Urinary bladder (tissue), 4 donors: ENCODE results near the gene PLXNA1. TPM values are rescaled to one million over a fixed set of nuclear protein-coding genes. Genes with fewer than 3 reads are reported as not detected.
A peak's percentile ranks its signal among the peaks of the same experiment; 100 is the strongest.

Source experiments
- DNase-seq: peaks from one replicate; pipeline ENCODE4 v3.0.0-alpha.2; 2015; ENCODE audit errors: extremely low spot score
- H3K27ac ChIP-seq: one replicate; pipeline ENCODE4 v1.5.1; 2013; ENCODE audit warnings: low read depth, mild to moderate bottlenecking, moderate library complexity
- H3K36me3 ChIP-seq: one replicate; pipeline ENCODE4 v1.6.1; 2013; ENCODE audit warnings: mild to moderate bottlenecking, moderate library complexity; ENCODE audit not compliant: insufficient read depth
- H3K4me1 ChIP-seq: one replicate; pipeline ENCODE4 v1.6.1; 2013; ENCODE audit warnings: mild to moderate bottlenecking, moderate library complexity; ENCODE audit not compliant: insufficient read depth
- H3K4me3 ChIP-seq: one replicate; pipeline ENCODE4 v1.5.1; 2013; ENCODE audit warnings: low read depth, low read length
- WGBS: extraction: QIAGEN DNeasy Blood & Tissue Kit; methylation state at CpG from one replicate; pipeline ENCODE4 v1.1.7; 2013; 5-methylcytosine and 5-hydroxymethylcytosine counted together
- polyA plus RNA-seq: library from polyadenylated mRNA; stranded (reverse); fragments of 200-250 nt; gene quantifications from one replicate; pipeline ENCODE4 v1.2.3, GENCODE V29; 2013
- total RNA-seq: library from RNA; depleted of rRNA; stranded (reverse); fragments of >200 nt; gene quantifications from one replicate; pipeline ENCODE4 v1.2.3, GENCODE V29; 2014
- donor health status: healthy with polysubstance abuse.
- donor health status: healthy.

The PLXNA1 gene
- total and polyA plus RNA-seq, 2 donors, result 15.9 to 25.8 TPM

DNA sequence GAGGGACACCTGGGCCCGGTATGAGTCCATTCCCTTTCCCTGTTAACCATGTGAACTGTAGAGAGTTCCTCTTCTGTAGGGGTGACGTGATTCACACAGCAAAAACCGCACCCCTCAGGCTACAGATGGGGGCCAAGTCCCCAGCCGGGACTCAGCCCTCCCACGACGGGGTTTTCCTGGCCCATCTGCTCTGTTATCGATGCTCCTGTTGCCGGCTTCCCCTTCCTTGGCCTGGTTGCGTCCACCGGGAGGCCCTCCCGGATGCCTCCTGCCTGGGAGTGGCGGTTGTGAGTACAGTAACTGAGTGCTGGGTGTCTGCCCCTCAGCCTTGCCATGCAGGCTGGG, 817 bp upstream of the PLXNA1 start:
- Histone ChIP-seq H3K4me3 (no peak overlapping the region), H3K36me3 (no peaks in the 10 kb centered on the region), H3K27ac (no peak overlapping the region), H3K4me1 (no peaks in the 10 kb centered on the region)
- WGBS, result 7% methylated on average over 12 of the region's 12 CpGs
- DNase-seq, result no peak

DNA sequence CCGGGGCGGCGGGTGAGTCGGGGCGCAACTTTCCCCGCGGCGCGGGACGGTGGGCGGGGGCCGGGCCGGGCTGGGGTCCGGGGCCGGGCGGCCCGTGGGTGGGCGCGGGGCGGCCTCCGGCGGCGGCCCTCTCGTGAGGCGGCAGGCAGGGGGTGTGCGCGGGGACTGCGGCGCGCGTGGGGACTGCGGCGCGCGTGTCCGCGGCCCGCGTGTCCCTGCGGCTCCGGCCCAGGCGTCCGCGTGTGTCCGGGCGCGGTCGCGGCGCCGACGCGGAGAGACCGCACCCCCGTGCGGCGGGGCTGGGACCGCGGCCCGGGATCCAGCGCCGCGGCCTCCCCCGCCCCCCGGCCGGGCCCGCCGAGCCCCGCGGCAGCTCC, 349 bp downstream of the PLXNA1 start:
- Histone ChIP-seq H3K4me3 (peak overlapping the region; percentile 84), H3K27ac (no peak overlapping the region), H3K4me1 (no peaks in the 10 kb centered on the region), H3K36me3 (no peaks in the 10 kb centered on the region)
- WGBS, result under 1% methylated on average over 70 of the region's 70 CpGs
- DNase-seq, result no peak

DNA sequence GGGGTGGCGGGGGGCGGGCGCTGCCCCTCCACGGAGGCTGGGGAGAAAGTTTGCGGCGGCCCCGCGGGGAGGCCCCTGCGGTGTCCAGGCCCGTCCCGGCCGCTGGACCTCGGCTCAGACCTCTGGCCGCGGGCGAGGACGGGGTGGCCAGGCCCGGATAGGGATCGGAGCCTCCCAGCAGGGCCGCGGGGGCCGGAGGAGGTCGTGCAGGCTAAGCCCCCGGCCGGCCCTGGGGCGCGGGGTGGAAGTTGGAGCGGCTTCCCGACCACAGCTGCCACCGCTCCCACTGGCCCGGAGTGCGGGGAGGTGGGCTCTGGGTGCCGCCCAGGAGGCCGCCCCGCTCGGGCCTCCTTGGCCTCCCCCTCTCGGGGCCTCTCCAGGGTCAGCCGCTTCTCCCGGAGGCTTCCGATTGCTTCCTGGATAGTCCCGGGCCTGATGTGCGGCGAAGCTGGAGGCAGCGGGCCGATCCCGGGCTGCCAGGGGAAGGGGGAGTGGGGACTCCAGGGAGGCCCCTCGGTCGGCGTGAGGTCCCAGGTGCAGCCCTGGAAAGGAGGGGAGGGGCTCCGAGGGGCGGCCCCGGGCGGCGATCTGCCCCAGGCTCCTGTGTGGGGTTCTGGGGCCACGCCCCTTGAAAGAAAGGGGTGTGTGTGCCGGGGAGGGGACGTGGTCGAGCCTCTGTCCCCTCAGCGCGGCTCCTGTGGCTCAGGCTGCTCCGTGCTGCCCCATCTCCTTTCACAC, 907 bp downstream of the PLXNA1 start:
- Histone ChIP-seq H3K27ac (no peak overlapping the region), H3K4me1 (no peaks in the 10 kb centered on the region), H3K4me3 (peak overlapping the region; percentile 84), H3K36me3 (no peaks in the 10 kb centered on the region)
- DNase-seq, result no peak
- WGBS, result under 1% methylated on average over 61 of the region's 61 CpGs

DNA sequence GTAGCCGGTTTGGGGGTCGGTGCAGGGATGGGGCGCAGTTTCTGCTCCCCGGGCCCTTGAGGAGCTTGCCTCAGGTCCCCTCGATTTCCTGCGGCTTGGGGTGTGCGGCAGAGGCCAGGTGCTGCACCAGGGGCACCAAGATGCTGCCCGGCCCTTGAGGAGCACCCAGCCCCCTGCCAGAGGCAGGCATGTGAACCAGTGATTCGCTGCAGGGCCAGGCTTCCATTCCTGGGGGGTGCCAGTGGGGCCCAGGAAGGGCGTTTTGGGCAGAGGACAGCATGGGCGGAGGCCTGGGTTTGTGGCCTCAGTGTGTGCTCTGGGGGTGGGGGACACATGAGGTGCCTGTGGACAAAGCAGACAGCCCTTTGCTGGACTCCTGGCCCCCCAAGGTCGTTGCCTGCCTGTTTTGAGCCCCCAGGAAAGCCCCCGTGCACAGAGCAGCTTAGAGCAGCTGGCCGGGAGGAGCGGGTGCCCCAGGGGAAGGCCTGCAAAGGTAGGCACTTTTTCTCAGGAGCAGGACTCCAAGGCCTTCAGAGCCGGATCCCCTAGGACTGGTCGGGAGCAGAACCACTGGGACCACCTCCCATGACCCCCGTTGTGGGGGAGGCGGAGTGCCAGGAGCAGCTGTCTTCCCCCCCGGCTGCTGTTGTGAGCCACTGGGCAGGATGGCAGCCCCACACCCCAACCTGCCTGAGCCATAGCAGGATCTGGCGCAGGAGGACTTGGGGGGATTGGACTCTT, 1.6 kb downstream of the PLXNA1 start:
- Histone ChIP-seq H3K27ac (no peak overlapping the region), H3K4me3 (peak overlapping the region; percentile 84), H3K36me3 (no peaks in the 10 kb centered on the region), H3K4me1 (no peaks in the 10 kb centered on the region)
- no peak for DNase-seq
- WGBS, result 55% methylated on average over 21 of the region's 21 CpGs

DNA sequence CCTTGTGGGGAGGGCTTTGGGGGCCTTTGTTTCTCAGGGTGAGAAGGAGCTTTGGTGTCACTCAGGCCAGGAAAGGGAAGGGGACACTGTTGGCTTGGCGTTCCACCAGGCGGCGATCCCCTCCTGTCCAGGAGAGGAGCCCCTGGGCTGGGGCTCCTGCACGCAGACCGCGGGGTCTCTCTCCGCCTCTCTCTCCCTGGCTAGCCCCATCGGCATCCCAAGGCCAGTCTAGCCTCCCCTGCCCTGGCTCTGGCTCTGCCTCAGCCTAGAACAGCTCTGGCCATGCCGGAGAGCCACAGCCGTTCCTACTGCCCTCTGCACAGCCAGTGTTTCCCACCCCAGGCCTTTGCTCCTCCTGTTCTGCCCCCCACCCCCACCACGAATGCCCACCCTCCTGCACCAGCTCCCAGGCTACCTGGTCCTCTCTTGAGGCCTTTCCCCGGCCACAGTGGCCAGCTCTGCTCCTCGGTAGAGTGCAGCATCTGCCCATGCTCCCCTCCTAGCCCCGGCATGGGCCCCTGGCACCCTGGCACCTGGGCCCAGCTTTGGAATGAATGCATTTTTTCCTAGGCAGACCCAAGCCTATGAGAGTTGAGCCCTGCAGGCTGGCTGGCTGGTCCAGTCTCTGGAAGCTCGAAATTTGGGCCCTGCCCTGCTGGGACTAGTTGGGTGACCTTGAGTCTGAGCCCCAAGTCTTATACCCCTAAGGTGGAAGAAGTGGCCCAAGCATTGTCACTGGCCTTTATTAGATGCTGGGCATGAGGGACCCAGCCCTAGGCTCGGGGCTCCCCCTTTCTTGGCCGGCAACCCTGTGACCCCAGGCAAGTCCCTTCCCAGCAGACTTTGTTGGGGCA, 2.4 kb downstream of the PLXNA1 start:
- WGBS, result 85% methylated on average over 17 of the region's 17 CpGs
- Histone ChIP-seq H3K4me3 (no peak overlapping the region), H3K4me1 (no peaks in the 10 kb centered on the region), H3K27ac (no peak overlapping the region), H3K36me3 (no peaks in the 10 kb centered on the region)
- DNase-seq, result no peak

DNA sequence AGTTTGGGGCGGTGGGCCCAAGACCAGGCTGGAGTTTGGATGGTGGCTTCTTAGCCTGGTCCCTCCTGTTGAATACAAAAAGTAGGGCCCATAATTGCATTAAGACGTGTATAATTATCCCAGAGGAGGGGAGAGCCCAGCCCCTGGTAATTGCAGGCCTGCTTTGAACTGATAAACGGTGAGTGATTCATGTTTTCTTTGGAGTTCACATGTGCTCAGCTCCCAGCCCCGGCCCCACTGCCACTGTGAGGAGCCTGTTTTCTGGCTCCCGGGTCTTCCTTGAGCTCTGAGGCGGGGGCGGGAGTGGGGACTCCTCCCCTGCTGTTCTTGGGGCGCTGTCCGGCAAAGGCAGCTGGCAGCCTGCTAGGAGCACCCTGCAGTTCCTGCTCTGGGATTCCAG, 3.1 kb downstream of the PLXNA1 start:
- Histone ChIP-seq H3K4me3 (no peak overlapping the region), H3K27ac (no peak overlapping the region), H3K4me1 (no peaks in the 10 kb centered on the region), H3K36me3 (no peaks in the 10 kb centered on the region)
- WGBS, result 68% methylated on average over 9 of the region's 9 CpGs
- DNase-seq, result no peak

DNA sequence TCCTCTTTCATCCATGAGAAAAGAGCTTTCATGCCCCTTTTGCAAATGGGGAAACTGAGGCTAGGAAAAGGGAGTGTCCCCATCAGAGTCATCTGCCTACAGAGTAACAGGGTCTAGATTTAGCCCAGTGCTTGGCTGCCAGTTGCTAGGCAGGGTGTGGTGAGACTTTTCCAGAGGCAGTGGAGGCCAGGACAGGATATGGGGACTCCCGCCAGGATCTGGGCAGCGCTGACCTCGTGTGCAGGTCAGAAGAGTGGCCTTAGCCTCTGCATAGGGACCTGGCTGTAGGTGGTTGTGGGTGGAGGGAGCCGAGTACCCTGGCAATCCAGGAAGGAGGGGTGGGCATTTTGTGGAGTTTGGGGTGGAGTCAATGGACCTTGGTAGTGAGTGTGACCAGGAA, 4.2 kb downstream of the PLXNA1 start:
- 73% methylated on average over 4 of the region's 4 CpGs for WGBS
- no peaks in the 10 kb centered on the region for H3K4me1 ChIP-seq
- H3K4me3 ChIP-seq, result no peak overlapping the region
- H3K36me3 ChIP-seq, result no peaks in the 10 kb centered on the region
- no peak overlapping the region for H3K27ac ChIP-seq
- DNase-seq, result no peak

DNA sequence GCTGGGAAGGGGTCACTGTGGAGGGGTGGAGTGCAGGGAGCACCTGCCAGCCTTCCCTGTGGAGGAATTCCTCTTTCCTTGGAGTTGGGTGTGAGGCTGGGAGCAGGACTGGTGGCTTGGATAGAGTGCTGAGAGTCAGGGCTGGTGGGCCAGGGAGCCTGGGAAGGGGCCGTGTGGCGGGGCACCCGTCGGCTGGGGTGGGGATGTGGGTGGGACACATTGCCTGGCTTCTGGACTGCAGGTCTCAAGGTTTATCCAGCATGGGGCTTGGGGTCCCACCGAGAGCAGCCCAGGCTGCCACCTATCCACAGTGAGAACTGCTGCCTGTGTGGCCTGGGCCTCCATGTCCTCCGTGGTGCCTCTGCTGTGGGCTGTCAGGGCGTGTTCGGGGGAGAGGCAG, 4.7 kb downstream of the PLXNA1 start:
- no peak overlapping the region for H3K27ac ChIP-seq
- WGBS, result 90% methylated on average over 8 of the region's 8 CpGs
- H3K4me3 ChIP-seq, result no peak overlapping the region
- no peaks in the 10 kb centered on the region for H3K4me1 ChIP-seq
- no peak for DNase-seq
- H3K36me3 ChIP-seq, result no peaks in the 10 kb centered on the region

DNA sequence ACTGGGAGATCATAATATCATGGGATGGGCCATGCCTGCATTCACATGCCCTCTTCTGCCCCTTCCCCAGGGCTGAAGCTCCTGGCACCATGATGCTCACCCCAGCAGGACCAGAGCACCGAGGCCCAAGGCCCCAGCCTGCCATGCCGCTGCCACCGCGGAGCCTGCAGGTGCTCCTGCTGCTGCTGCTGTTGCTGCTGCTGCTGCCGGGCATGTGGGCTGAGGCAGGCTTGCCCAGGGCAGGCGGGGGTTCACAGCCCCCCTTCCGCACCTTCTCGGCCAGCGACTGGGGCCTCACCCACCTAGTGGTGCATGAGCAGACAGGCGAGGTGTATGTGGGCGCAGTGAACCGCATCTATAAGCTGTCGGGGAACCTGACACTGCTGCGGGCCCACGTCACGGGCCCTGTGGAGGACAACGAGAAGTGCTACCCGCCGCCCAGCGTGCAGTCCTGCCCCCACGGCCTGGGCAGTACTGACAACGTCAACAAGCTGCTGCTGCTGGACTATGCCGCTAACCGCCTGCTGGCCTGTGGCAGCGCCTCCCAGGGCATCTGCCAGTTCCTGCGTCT, 5.6 kb downstream of the PLXNA1 start:
- WGBS, result 93% methylated on average over 26 of the region's 26 CpGs
- H3K4me1 ChIP-seq, result no peaks in the 10 kb centered on the region

DNA sequence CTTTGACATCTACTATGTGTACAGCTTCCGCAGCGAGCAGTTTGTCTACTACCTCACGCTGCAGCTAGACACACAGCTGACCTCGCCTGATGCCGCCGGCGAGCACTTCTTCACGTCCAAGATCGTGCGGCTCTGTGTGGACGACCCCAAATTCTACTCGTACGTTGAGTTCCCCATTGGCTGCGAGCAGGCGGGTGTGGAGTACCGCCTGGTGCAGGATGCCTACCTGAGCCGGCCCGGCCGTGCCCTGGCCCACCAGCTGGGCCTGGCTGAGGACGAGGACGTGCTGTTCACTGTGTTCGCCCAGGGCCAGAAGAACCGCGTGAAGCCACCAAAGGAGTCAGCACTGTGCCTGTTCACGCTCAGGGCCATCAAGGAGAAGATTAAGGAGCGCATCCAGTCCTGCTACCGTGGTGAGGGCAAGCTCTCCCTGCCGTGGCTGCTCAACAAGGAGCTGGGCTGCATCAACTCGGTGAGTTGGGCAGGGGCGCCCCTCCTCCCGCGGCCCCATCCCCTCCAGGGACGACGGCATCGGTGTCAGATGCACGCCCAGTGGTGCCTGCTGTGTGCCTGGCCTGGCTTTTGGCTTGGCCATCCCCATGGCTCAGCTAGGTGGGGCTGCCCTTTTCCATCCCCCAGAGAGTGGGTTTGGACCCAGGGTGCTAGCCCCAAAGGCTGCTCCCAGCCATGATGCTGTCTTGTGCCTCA, 6.6 kb downstream of the PLXNA1 start:
- WGBS, result 90% methylated on average over 36 of the region's 36 CpGs
- no peaks in the 10 kb centered on the region for H3K4me1 ChIP-seq

More for the DNA sequence above, 5.6 kb downstream of the PLXNA1 start:
- no peak for DNase-seq
- H3K36me3 ChIP-seq, result no peaks in the 10 kb centered on the region
- no peak overlapping the region for H3K4me3 ChIP-seq
- H3K27ac ChIP-seq, result no peak overlapping the region

DNA sequence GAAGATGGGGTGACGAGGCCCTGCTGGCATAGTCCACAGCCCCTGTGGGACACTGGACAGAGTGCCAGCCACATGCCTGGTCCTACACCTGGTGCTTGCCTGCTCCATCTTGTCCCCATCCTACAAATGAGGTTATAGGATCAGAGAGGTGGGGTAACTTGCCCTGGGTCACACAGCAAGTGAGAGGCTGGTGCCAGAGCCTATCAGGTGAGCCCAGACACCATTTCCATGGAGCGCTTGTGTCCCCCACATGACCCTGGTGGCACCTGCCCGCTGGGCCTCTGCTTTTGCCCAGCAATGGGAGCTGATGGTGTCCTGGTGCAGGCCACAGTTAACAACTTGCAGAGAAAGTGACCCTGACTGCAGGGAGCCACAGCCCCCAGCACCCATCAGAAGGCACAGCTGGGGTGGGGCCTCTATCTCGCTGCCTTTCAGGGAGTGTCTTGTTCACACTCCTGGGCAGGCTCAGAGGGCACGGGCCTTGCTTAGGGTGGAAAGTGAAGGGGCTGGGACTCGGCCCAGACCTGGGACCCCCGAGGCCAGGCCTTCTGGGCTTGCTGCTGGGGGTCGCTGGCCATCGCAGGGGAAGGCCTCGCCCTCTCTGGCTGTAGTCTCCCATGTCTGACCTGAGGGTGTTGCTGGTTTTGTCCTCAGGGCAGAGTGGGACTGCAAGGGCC, 7.2 kb downstream of the PLXNA1 start:
- WGBS, result 94% methylated on average over 10 of the region's 10 CpGs
- Histone ChIP-seq H3K36me3 (no peaks in the 10 kb centered on the region), H3K4me3 (no peak overlapping the region), H3K4me1 (no peaks in the 10 kb centered on the region), H3K27ac (no peak overlapping the region)
- DNase-seq, result no peak

More for the DNA sequence above, 6.6 kb downstream of the PLXNA1 start:
- H3K4me3 ChIP-seq, result no peak overlapping the region
- no peak overlapping the region for H3K27ac ChIP-seq
- no peak for DNase-seq
- no peaks in the 10 kb centered on the region for H3K36me3 ChIP-seq

DNA sequence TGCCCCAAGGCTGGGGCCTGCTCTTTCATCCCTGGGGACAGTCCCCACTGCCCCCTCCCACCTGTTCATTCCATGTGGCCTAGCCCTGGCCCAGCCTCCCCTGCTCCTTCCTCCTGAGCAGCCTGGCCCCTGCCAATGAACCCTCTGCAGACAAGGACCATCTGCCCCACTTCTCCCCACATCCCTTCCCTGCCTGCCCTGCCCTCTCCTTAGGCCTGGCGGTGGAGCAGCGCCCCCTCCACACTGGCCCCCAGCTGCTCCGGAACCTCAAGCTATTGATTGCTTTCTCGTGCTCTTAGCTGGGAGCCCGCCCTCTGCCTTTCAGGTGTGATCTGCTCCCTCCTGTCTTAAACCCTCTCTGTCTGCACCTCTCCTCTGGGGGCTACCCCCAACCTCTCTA, 8.0 kb downstream of the PLXNA1 start:
- WGBS, result 92% methylated on average over 5 of the region's 5 CpGs
- no peak for DNase-seq
- Histone ChIP-seq H3K4me1 (no peaks in the 10 kb centered on the region), H3K27ac (no peak overlapping the region), H3K36me3 (no peaks in the 10 kb centered on the region), H3K4me3 (no peak overlapping the region)
